ENCODE data around the gene CCDC89. TPM values are rescaled to one million over a fixed set of nuclear protein-coding genes. Genes with fewer than 3 reads are reported as not detected.

The CCDC89 gene
- total and polyA plus RNA-seq, 9 donors = 2.8 to 5.9 (median 5.1) TPM

DNA sequence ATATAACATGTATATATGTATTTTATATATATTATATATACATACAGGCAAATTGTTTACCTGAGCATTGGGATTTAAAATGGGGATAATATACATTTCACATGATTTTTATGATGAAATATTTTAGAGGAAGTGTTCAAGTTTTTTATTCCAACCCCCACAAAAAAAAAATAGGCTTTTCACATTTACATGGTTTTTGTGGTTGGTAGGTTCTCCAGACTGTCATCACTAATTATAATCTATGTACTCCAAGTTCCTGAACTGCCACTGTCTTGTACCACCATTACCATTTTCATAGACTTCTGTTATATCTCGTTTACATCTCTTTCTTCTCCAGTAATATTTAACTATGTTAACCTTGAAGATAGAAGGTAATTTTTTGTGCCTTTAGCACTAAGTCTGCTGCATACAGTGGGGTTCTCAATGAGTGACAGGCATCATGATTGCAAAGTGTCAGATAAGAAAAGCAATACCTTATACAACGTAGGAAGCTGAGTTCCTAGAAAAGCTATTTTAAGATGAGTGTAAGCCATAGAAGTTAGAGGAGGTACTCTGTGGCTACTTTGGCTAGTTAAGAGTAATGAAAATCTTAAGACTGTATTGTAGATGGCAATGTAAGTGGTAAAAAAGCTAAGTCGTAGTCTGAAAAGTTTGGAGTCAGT lies 33.1 kb downstream of the CCDC89 start:
- H3K27me3 ChIP-seq = no peaks in the 10 kb centered on the region
- H3K9me3 ChIP-seq = no peaks in the 10 kb centered on the region
- intact Hi-C loops (cut with DNase I) = no loop called here
- H3K4me3 ChIP-seq = no peak overlapping the region
- H3K27ac ChIP-seq = no peak overlapping the region
- DNase-seq = no peak
- WGBS, 3 donors = 57 to 63% (median 61%) methylated on average over 3 of the region's 3 CpGs
- H3K36me3 ChIP-seq = no peaks in the 10 kb centered on the region
- TF ChIP-seq POLR2A (IDR thresholded peaks at IDR 0.05) (no peak), EP300 (IDR thresholded peaks at IDR 0.05) (no peak)
- TF ChIP-seq, protein P1, sequence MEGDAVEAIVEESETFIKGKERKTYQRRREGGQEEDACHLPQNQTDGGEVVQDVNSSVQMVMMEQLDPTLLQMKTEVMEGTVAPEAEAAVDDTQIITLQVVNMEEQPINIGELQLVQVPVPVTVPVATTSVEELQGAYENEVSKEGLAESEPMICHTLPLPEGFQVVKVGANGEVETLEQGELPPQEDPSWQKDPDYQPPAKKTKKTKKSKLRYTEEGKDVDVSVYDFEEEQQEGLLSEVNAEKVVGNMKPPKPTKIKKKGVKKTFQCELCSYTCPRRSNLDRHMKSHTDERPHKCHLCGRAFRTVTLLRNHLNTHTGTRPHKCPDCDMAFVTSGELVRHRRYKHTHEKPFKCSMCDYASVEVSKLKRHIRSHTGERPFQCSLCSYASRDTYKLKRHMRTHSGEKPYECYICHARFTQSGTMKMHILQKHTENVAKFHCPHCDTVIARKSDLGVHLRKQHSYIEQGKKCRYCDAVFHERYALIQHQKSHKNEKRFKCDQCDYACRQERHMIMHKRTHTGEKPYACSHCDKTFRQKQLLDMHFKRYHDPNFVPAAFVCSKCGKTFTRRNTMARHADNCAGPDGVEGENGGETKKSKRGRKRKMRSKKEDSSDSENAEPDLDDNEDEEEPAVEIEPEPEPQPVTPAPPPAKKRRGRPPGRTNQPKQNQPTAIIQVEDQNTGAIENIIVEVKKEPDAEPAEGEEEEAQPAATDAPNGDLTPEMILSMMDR (IDR thresholded peaks at IDR 0.05) = no peak
- peaks cover 1% of the 10 kb centered on the region for H3K4me1 ChIP-seq (ENCODE audit: insufficient read depth)

GRCh38 chr11:85651118-85651517 lies 34.9 kb downstream of the CCDC89 start:
- intact Hi-C loops (cut with DNase I) = no loop called here
- no peak for TF ChIP-seq POLR2A (IDR thresholded peaks at IDR 0.05)
- TF ChIP-seq, protein P1 (IDR thresholded peaks at IDR 0.05) = no peak
- no peak for TF ChIP-seq EP300 (IDR thresholded peaks at IDR 0.05)
- no peaks in the 10 kb centered on the region for H3K9me3 ChIP-seq
- no peak for DNase-seq
- no peak overlapping the region for H3K4me3 ChIP-seq
- H3K36me3 ChIP-seq = no peaks in the 10 kb centered on the region
- peaks cover 1% of the 10 kb centered on the region for H3K4me1 ChIP-seq (ENCODE audit: insufficient read depth)
- H3K27me3 ChIP-seq = no peaks in the 10 kb centered on the region
- no peak overlapping the region for H3K27ac ChIP-seq
- 18 to 50% (median 39%) methylated on average over 1 of the region's 1 CpG for WGBS, 3 donors

- Histone ChIP-seq H3K4me3 (peak within 1 kb of the TSS; percentile 64), H3K4me1 (ENCODE audit: insufficient read depth) (peaks cover 1% of the 10 kb centered on the region), H3K27me3 (no peaks in the 10 kb centered on the region), H3K27ac (peak within 1 kb of the TSS; percentile 66 to 80), H3K36me3 (no peaks in the 10 kb centered on the region), H3K9me3 (no peaks in the 10 kb centered on the region)
- WGBS, 3 donors = 0% methylated on average over 33 of the region's 33 CpGs
- TF ChIP-seq POLR2A (IDR thresholded peaks at IDR 0.05) (peak; percentile 63), EP300 (IDR thresholded peaks at IDR 0.05) (no peak)
- TF ChIP-seq, protein P1 (IDR thresholded peaks at IDR 0.05) = no peak
- intact Hi-C loops (cut with DNase I) = no loop called here
- peak; percentile 82 to 91 (median 88) for DNase-seq
Measured at GRCh38 chr11:85647604-85648299, 38.2 kb downstream of the CCDC89 start, which contains the start of gene TMEM126A. Gene TMEM126A, plus strand, starts transcription at chr11:85647967. Its CDS starts 2,289 bp downstream, at chr11:85650256.

GRCh38 chr11:85647078-85647477 lies 38.9 kb downstream of the CCDC89 start:
- DNase-seq = no peak
- Histone ChIP-seq H3K4me3 (peak overlapping the region; percentile 64), H3K9me3 (no peaks in the 10 kb centered on the region), H3K27ac (peak overlapping the region in 1 of 2 donors; percentile 66), H3K36me3 (no peaks in the 10 kb centered on the region), H3K27me3 (no peaks in the 10 kb centered on the region), H3K4me1 (ENCODE audit: insufficient read depth) (peaks cover 1% of the 10 kb centered on the region)
- intact Hi-C loops (cut with DNase I) = no loop called here
- WGBS, 3 donors = 16 to 22% (median 22%) methylated on average over 2 of the region's 2 CpGs
- TF ChIP-seq POLR2A (IDR thresholded peaks at IDR 0.05) (no peak), EP300 (IDR thresholded peaks at IDR 0.05) (no peak)
- TF ChIP-seq, protein P1 (IDR thresholded peaks at IDR 0.05) = no peak

Measured in ovary (tissue), 9 donors.